GM23248 (cell line): ENCODE measurements around the gene TBC1D21. TPM values are rescaled to one million over a fixed set of nuclear protein-coding genes. Genes with fewer than 3 reads are reported as not detected.

Experiments
- DNase-seq: peaks from one replicate; pipeline ENCODE4 v3.0.0-alpha.2; 2015
- H2AFZ ChIP-seq: fragments of 200-600 bp; sonication (generic); 2 replicates; pipeline ENCODE4 v1.6.1; 2016; ENCODE audit warnings: antibody characterized with exemption
- H3F3A ChIP-seq: fragments of 200-600 bp; sonication (generic); 2 replicates; pipeline ENCODE4 v1.6.1; 2016; ENCODE audit warnings: mild to moderate bottlenecking, antibody characterized with exemption, mixed run types; ENCODE audit not compliant: insufficient read depth
- H3K27ac ChIP-seq: fragments of 200-600 bp; sonication (generic); 2 replicates; pipeline ENCODE4 v1.5.1; 2016; ENCODE audit warnings: mild to moderate bottlenecking
- H3K27me3 ChIP-seq: fragments of 200-600 bp; sonication (generic); replicated peaks from 2 replicates; pipeline ENCODE4 v1.6.1; 2016; ENCODE audit warnings: mild to moderate bottlenecking; ENCODE audit not compliant: insufficient read depth
- H3K36me3 ChIP-seq: fragments of 200-600 bp; sonication (generic); 2 replicates; pipeline ENCODE4 v1.6.1; 2016; ENCODE audit warnings: low read depth, mild to moderate bottlenecking
- H3K4me1 ChIP-seq: fragments of 200-600 bp; sonication (generic); 2 replicates; pipeline ENCODE4 v1.6.1; 2016; ENCODE audit warnings: mild to moderate bottlenecking; ENCODE audit not compliant: insufficient read depth
- H3K4me2 ChIP-seq: fragments of 200-600 bp; sonication (generic); one replicate; pipeline ENCODE4 v1.6.1; 2016; ENCODE audit warnings: mild to moderate bottlenecking; ENCODE audit not compliant: unreplicated experiment
- H3K4me3 ChIP-seq: fragments of 200-600 bp; sonication (generic); 2 replicates; pipeline ENCODE4 v1.5.1; 2016; ENCODE audit warnings: mild to moderate bottlenecking
- H3K79me2 ChIP-seq: fragments of 200-600 bp; sonication (generic); 2 replicates; pipeline ENCODE4 v1.6.1; 2016; ENCODE audit warnings: mild to moderate bottlenecking; ENCODE audit not compliant: insufficient read depth
- H3K9ac ChIP-seq: fragments of 200-600 bp; sonication (generic); 2 replicates; pipeline ENCODE4 v1.6.1; 2016; ENCODE audit warnings: mild to moderate bottlenecking
- H3K9me2 ChIP-seq: fragments of 200-600 bp; sonication (generic); 2 replicates; pipeline ENCODE4 v1.6.1; 2016; ENCODE audit warnings: mixed run types, mild to moderate bottlenecking, moderate library complexity; ENCODE audit not compliant: insufficient read depth
- H3K9me3 ChIP-seq: fragments of 200-600 bp; sonication (generic); one replicate; pipeline ENCODE4 v1.6.1; 2017; ENCODE audit warnings: low read depth
- H4K20me1 ChIP-seq: fragments of 200-600 bp; sonication (generic); 2 replicates; pipeline ENCODE4 v1.6.0; 2016; ENCODE audit not compliant: insufficient read depth
- EZH2 ChIP-seq: fragments of 200-600 bp; sonication (generic); IDR thresholded peaks from 2 replicates; pipeline ENCODE4 v1.6.1; 2018; ENCODE audit warnings: antibody characterized with exemption, mild to moderate bottlenecking; ENCODE audit not compliant: insufficient read depth, poor library complexity, severe bottlenecking
- EZH2phosphoT487 ChIP-seq: fragments of 200-600 bp; sonication (generic); IDR thresholded peaks from 2 replicates; pipeline ENCODE4 v1.6.1; 2018; ENCODE audit warnings: antibody characterized with exemption, moderate library complexity, mild to moderate bottlenecking, low read depth; ENCODE audit not compliant: insufficient read depth
- WGBS, 2 experiments: methylation state at CpG; one replicate each; pipeline ENCODE4 v1.1.6; 2015 to 2017; ENCODE audit warnings: low lambda C conversion rate in 2 of 2, low coverage in 1 of 2; ENCODE audit errors: missing lambda C conversion rate in 2 of 2; 5-methylcytosine and 5-hydroxymethylcytosine counted together
- in situ Hi-C: fragments of 300-500 bp; cut with MboI; formaldehyde crosslinking; loops from 2 replicates; pipeline ENCODE4 v1.15.0; 2020
- polyA plus RNA-seq: library from polyadenylated mRNA; unstranded; fragments of >200 nt; fragmentation: Nextera tagmentation; extraction: Ambion mirVana; gene quantifications from 2 replicates; pipeline ENCODE4 v1.2.1, GENCODE V29; 2016
- total RNA-seq: library from RNA; depleted of rRNA; stranded (reverse); fragments of >200 nt; shearing (Covaris generic); gene quantifications from 2 replicates; pipeline ENCODE4 v1.2.3, GENCODE V29; 2014

TBC1D21 gene
- total and polyA plus RNA-seq, 2 experiments from 2014 or later: not detected

GRCh38 chr15:73918784-73919183, 45.4 kb downstream of the TBC1D21 start:
- TF ChIP-seq EZH2: no peak
- TF ChIP-seq EZH2phosphoT487: no peak
- H3K9ac ChIP-seq: no peak overlapping the region
- H3K4me3 ChIP-seq: no peak overlapping the region
- H3K4me2 ChIP-seq: no peak overlapping the region
- WGBS, 2 experiments: 94 to 96% methylated on average over 3 of the region's 3 CpGs
- in situ Hi-C loops: no loop called here
- no peak overlapping the region for H3K27ac ChIP-seq
- peaks cover 30% of the 10 kb centered on the region for H3K4me1 ChIP-seq
- peaks cover 24% of the 10 kb centered on the region for H3K36me3 ChIP-seq
- no peaks in the 10 kb centered on the region for H3K27me3 ChIP-seq
- H3F3A ChIP-seq: peaks cover 23% of the 10 kb centered on the region
- no peaks in the 10 kb centered on the region for H4K20me1 ChIP-seq
- H3K9me3 ChIP-seq: no peaks in the 10 kb centered on the region
- H2AFZ ChIP-seq: no peak overlapping the region
- no peak for DNase-seq
- H3K9me2 ChIP-seq: no peaks in the 10 kb centered on the region
- H3K79me2 ChIP-seq: peaks cover 27% of the 10 kb centered on the region

- in situ Hi-C loops: no loop called here
- 88 to 93% methylated on average over 6 of the region's 6 CpGs for WGBS, 2 experiments
- Histone ChIP-seq H3K9ac (no peak overlapping the region), H3K27me3 (no peaks in the 10 kb centered on the region), H2AFZ (no peak overlapping the region), H3K9me3 (no peaks in the 10 kb centered on the region), H3K79me2 (peaks cover 28% of the 10 kb centered on the region), H3K27ac (no peak overlapping the region), H3K4me3 (no peak overlapping the region), H3K36me3 (peaks cover 24% of the 10 kb centered on the region), H3K4me1 (peaks cover 39% of the 10 kb centered on the region), H4K20me1 (no peaks in the 10 kb centered on the region), H3F3A (peaks cover 31% of the 10 kb centered on the region), H3K9me2 (no peaks in the 10 kb centered on the region), H3K4me2 (no peak overlapping the region)
- TF ChIP-seq EZH2: no peak
- no peak for TF ChIP-seq EZH2phosphoT487
- DNase-seq: no peak
Measured at GRCh38 chr15:73919706-73920105, 46.3 kb downstream of the TBC1D21 start.

GRCh38 chr15:73921254-73921925, 48.0 kb downstream of the TBC1D21 start:
- Histone ChIP-seq H3K9me2 (no peaks in the 10 kb centered on the region), H4K20me1 (no peaks in the 10 kb centered on the region), H3K4me2 (peak overlapping the region; percentile 65), H3K9me3 (no peaks in the 10 kb centered on the region), H2AFZ (no peak overlapping the region), H3K79me2 (peaks cover 40% of the 10 kb centered on the region), H3K27me3 (no peaks in the 10 kb centered on the region), H3K9ac (peak overlapping the region; percentile 90; the same call in 1 of the 2 replicates), H3K36me3 (peaks cover 21% of the 10 kb centered on the region; the same call in 1 of the 2 replicates), H3K4me3 (no peak overlapping the region), H3K27ac (peak overlapping the region; percentile 94), H3F3A (peaks cover 44% of the 10 kb centered on the region), H3K4me1 (peaks cover 53% of the 10 kb centered on the region)
- peak; percentile 39 for DNase-seq
- in situ Hi-C loops: no loop called here
- TF ChIP-seq EZH2 (no peak), EZH2phosphoT487 (no peak)
- 43 to 46% methylated on average over 4 of the region's 4 CpGs for WGBS, 2 experiments

GRCh38 chr15:73922186-73923151, 49.1 kb downstream of the TBC1D21 start:
- Histone ChIP-seq H3K27ac (peak overlapping the region; percentile 94), H3K27me3 (no peaks in the 10 kb centered on the region), H2AFZ (peak overlapping the region; percentile 37; the same call in 1 of the 2 replicates), H3K36me3 (0 out of 2 replicates have a peak, but pooled peaks cover 12% of the 10 kb centered on the region), H4K20me1 (no peaks in the 10 kb centered on the region), H3K9me3 (no peaks in the 10 kb centered on the region), H3K9ac (peak overlapping the region; percentile 90), H3K4me2 (peak overlapping the region; percentile 65), H3K4me3 (peak overlapping the region; percentile 54), H3K4me1 (peaks cover 53% of the 10 kb centered on the region), H3F3A (peaks cover 44% of the 10 kb centered on the region), H3K79me2 (peaks cover 48% of the 10 kb centered on the region), H3K9me2 (no peaks in the 10 kb centered on the region)
- 35 to 40% methylated on average over 19 of the region's 19 CpGs for WGBS, 2 experiments
- DNase-seq: peak; percentile 84
- in situ Hi-C loops: no loop called here
- TF ChIP-seq EZH2 (no peak), EZH2phosphoT487 (no peak)
